ENCODE data around the gene ASPSCR1.

ASPSCR1 gene

GRCh38 chr17:81983011-81983638 lies 5.7 kb downstream of the ASPSCR1 start:
- DNase-seq: no peak

- no peak for DNase-seq
Observed at GRCh38 chr17:81983639-81984373, 6.4 kb downstream of the ASPSCR1 start.

GRCh38 chr17:81984773-81985410 lies 7.5 kb downstream of the ASPSCR1 start:
- DNase-seq: no peak

GRCh38 chr17:81986606-81987005 lies 9.2 kb downstream of the ASPSCR1 start:
- DNase-seq: no peak

GRCh38 chr17:81987161-81987770 lies 9.8 kb downstream of the ASPSCR1 start:
- DNase-seq: no peak

GRCh38 chr17:81990836-81991683 lies 13.6 kb downstream of the ASPSCR1 start:
- DNase-seq: no peak

- DNase-seq: no peak
Observed at GRCh38 chr17:81991684-81992305, 14.4 kb downstream of the ASPSCR1 start.

GRCh38 chr17:81992306-81993102 lies 15.1 kb downstream of the ASPSCR1 start:
- DNase-seq: no peak

GRCh38 chr17:81993729-81994592 lies 16.5 kb downstream of the ASPSCR1 start:
- no peak for DNase-seq

GRCh38 chr17:81994593-81995462 lies 17.4 kb downstream of the ASPSCR1 start:
- no peak for DNase-seq

GRCh38 chr17:81995463-81996231 lies 18.2 kb downstream of the ASPSCR1 start:
- DNase-seq: no peak

- DNase-seq: no peak
Observed at GRCh38 chr17:81996232-81996756, 18.9 kb downstream of the ASPSCR1 start.

GRCh38 chr17:81996757-81997441 lies 19.5 kb downstream of the ASPSCR1 start:
- no peak for DNase-seq

- DNase-seq: no peak
Observed at GRCh38 chr17:81998212-81998611, 20.8 kb downstream of the ASPSCR1 start.

- DNase-seq: no peak
Observed at GRCh38 chr17:81998691-81999438, 21.4 kb downstream of the ASPSCR1 start.

GRCh38 chr17:81999587-81999975 lies 22.2 kb downstream of the ASPSCR1 start:
- no peak for DNase-seq
